ENCODE measurements around the gene PANK4. TPM values are rescaled to one million over a fixed set of nuclear protein-coding genes. Genes with fewer than 3 reads are reported as not detected.

The PANK4 gene
- total and polyA plus RNA-seq, 10 of the 15 experiments (the other 5 are each of a cell fraction or from before 2014, with no cell fraction given) = 0.35 to 38.0 (median 18.6) TPM

DNA sequence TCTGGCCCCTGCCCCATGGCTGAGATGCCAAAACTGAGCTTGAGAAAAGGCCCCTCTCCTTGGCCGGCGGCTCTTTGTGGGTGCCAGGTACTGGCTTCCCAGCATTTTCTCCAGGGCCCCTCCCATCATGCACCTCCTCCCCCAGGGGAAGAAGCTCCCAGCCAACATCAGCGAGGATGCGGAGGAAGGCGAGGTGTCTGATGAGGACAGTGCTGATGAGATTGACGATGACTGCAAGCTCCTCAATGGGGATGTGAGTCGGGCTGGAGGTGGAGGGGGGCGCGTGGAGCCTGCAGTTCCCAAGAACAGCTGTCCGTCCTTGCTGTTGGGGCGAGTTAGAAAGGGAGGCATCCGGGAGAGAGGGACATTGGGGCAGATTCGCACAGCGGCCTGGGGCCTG is 36.8 kb downstream of the PANK4 start:
- intact Hi-C loops (cut with micrococcal nuclease; ENCODE audit: unreplicated experiment) (no loop called here), in situ Hi-C loops (cut with MboI) (no loop called here)
- POLR2A ChIA-PET = no interaction called here
- Histone ChIP-seq H3K4me3 (no peak overlapping the region), H3K4me2 (ENCODE audit: control insufficient read depth, insufficient read depth) (no peak overlapping the region), H3K27me3 (replicated peaks in 1 of 2; ENCODE audit: control insufficient read depth in 2 of 2, insufficient read depth in 2 of 2, low read length in 1 of 2) (no peaks in the 10 kb centered on the region), H3K9ac (ENCODE audit: control insufficient read depth, insufficient read depth, low read length) (no peak overlapping the region), H3K27ac (ENCODE audit: control insufficient read depth, insufficient read depth) (no peak overlapping the region), H3K36me3 (ENCODE audit: control insufficient read depth in 2 of 2, insufficient read depth in 2 of 2, low read length in 1 of 2) (no peaks in the 10 kb centered on the region), H3K79me2 (ENCODE audit: control insufficient read depth, insufficient read depth, low read length) (no peaks in the 10 kb centered on the region), H3K4me1 (ENCODE audit: control insufficient read depth, insufficient read depth, low read length) (no peaks in the 10 kb centered on the region), H3K9me3 (replicated peaks; ENCODE audit: control insufficient read depth, insufficient read depth, low read length) (peaks cover 4% of the 10 kb centered on the region; the same call in 1 of the 3 replicates), H4K20me1 (ENCODE audit: control insufficient read depth, insufficient read depth) (no peaks in the 10 kb centered on the region), H2AFZ (ENCODE audit: control insufficient read depth, low read depth, low read length) (no peak overlapping the region)
- ATAC-seq = no peak
- CTCF ChIA-PET = no interaction called here
- no TSS peak for BruUV-seq (replicated peaks)
- no peak for FAIRE-seq
- RAD21 ChIA-PET (ENCODE audit: unreplicated experiment) = no interaction called here
- SMC1A ChIA-PET (ENCODE audit: uncharacterized antibody, unreplicated experiment) = interaction anchor here (0.8 kb wide), 1 partner anchor 34 kb away, joined by 3 read pairs; no protein-coding TSS in a partner anchor
- no peak for TF ChIP-seq FOXM1 (IDR thresholded peaks at IDR 0.05; ENCODE audit: low read depth, low read length)
- DNase-seq (ENCODE audit: low read depth, low spot score) = no peak
- WGBS (ENCODE audit: insufficient coverage, insufficient replicate concordance, low lambda C conversion rate, missing lambda C conversion rate) = 33% methylated on average over 14 of the region's 14 CpGs

DNA sequence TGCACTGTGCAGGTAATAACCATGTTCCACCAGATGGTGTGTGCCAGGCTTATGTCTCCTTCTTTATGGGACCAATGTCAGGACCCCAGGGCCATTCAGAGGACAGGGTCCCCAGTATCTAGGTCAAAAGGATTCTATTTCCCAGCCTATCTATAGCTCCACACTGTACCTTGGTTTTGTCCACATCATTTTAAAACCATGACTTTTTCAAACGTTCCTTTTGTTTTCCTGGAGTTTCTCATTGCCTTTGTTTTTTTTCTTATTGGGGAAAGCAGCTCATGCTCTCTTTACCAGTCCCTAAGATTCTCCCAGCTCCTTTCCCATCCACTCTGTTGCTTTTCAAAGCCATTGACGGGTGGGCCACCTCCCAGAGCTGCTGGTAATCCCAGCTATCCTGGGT is 37.7 kb downstream of the PANK4 start:
- no peak overlapping the region for H3K4me2 ChIP-seq (ENCODE audit: control insufficient read depth, insufficient read depth)
- SMC1A ChIA-PET (ENCODE audit: uncharacterized antibody, unreplicated experiment) = no interaction called here
- no TSS peak for BruUV-seq (replicated peaks)
- H3K4me3 ChIP-seq = no peak overlapping the region
- 0% methylated on average over 2 of the region's 2 CpGs for WGBS (ENCODE audit: insufficient coverage, insufficient replicate concordance, low lambda C conversion rate, missing lambda C conversion rate)
- no peaks in the 10 kb centered on the region for H3K79me2 ChIP-seq (ENCODE audit: control insufficient read depth, insufficient read depth, low read length)
- intact Hi-C loops (cut with micrococcal nuclease; ENCODE audit: unreplicated experiment) = no loop called here
- in situ Hi-C loops (cut with MboI) = no loop called here
- H3K27ac ChIP-seq (ENCODE audit: control insufficient read depth, insufficient read depth) = no peak overlapping the region
- RAD21 ChIA-PET (ENCODE audit: unreplicated experiment) = no interaction called here
- no peaks in the 10 kb centered on the region for H4K20me1 ChIP-seq (ENCODE audit: control insufficient read depth, insufficient read depth)
- no peaks in the 10 kb centered on the region for H3K4me1 ChIP-seq (ENCODE audit: control insufficient read depth, insufficient read depth, low read length)
- no peak overlapping the region for H3K9ac ChIP-seq (ENCODE audit: control insufficient read depth, insufficient read depth, low read length)
- POLR2A ChIA-PET = interaction anchor here (0.6 kb wide), 1 partner anchor 11 kb away, joined by 8 read pairs; no protein-coding TSS in a partner anchor
- H2AFZ ChIP-seq (ENCODE audit: control insufficient read depth, low read depth, low read length) = no peak overlapping the region
- DNase-seq (ENCODE audit: low read depth, low spot score) (no peak), ATAC-seq (no peak), FAIRE-seq (no peak)
- CTCF ChIA-PET = interaction anchor here (1.5 kb wide), 1 partner anchor 35 kb away, joined by 5 read pairs; no protein-coding TSS in a partner anchor
- no peaks in the 10 kb centered on the region for H3K27me3 ChIP-seq (replicated peaks in 1 of 2; ENCODE audit: control insufficient read depth in 2 of 2, insufficient read depth in 2 of 2, low read length in 1 of 2)
- peaks cover 4% of the 10 kb centered on the region; the same call in 1 of the 3 replicates for H3K9me3 ChIP-seq (replicated peaks; ENCODE audit: control insufficient read depth, insufficient read depth, low read length)
- H3K36me3 ChIP-seq (ENCODE audit: control insufficient read depth in 2 of 2, insufficient read depth in 2 of 2, low read length in 1 of 2) = no peaks in the 10 kb centered on the region
- TF ChIP-seq BCL11A (IDR thresholded peaks at IDR 0.05; ENCODE audit: low read depth, low read length) (no peak), NFIC (IDR thresholded peaks at IDR 0.05; ENCODE audit: low read depth, low read length) (no peak), HCFC1 (IDR thresholded peaks at IDR 0.05; ENCODE audit: low read length) (no peak), SIN3A (IDR thresholded peaks at IDR 0.05; ENCODE audit: low read depth, low read length) (no peak), NR2C1 (IDR thresholded peaks at IDR 0.05) (no peak), POLR2AphosphoS2 (IDR thresholded peaks at IDR 0.05; ENCODE audit: low read depth, low read length) (no peak), FOXM1 (IDR thresholded peaks at IDR 0.05; ENCODE audit: low read depth, low read length) (no peak), CREM (IDR thresholded peaks at IDR 0.05; ENCODE audit: low read depth) (no peak), LARP7 (IDR thresholded peaks at IDR 0.05) (no peak), ZZZ3 (IDR thresholded peaks at IDR 0.05; ENCODE audit: control insufficient read depth, insufficient read length, low read depth) (no peak)
- TF ChIP-seq, protein P1, sequence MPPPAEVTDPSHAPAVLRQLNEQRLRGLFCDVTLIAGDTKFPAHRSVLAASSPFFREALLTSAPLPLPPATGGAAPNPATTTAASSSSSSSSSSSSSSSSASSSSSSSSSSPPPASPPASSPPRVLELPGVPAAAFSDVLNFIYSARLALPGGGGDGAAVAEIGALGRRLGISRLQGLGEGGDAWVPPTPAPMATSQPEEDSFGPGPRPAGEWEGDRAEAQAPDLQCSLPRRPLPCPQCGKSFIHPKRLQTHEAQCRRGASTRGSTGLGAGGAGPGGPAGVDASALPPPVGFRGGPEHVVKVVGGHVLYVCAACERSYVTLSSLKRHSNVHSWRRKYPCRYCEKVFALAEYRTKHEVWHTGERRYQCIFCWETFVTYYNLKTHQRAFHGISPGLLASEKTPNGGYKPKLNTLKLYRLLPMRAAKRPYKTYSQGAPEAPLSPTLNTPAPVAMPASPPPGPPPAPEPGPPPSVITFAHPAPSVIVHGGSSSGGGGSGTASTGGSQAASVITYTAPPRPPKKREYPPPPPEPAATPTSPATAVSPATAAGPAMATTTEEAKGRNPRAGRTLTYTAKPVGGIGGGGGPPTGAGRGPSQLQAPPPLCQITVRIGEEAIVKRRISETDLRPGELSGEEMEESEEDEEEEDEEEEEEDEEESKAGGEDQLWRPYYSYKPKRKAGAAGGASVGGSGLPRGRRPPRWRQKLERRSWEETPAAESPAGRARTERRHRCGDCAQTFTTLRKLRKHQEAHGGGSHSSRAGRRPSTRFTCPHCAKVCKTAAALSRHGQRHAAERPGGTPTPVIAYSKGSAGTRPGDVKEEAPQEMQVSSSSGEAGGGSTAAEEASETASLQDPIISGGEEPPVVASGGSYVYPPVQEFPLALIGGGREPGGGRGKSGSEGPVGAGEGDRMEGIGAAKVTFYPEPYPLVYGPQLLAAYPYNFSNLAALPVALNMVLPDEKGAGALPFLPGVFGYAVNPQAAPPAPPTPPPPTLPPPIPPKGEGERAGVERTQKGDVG (CRISPR knock-in tag; IDR thresholded peaks at IDR 0.05) = no peak
- TF ChIP-seq, protein P2, sequence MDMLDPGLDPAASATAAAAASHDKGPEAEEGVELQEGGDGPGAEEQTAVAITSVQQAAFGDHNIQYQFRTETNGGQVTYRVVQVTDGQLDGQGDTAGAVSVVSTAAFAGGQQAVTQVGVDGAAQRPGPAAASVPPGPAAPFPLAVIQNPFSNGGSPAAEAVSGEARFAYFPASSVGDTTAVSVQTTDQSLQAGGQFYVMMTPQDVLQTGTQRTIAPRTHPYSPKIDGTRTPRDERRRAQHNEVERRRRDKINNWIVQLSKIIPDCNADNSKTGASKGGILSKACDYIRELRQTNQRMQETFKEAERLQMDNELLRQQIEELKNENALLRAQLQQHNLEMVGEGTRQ (IDR thresholded peaks at IDR 0.05; ENCODE audit: borderline replicate concordance, low read depth, low read length) = no peak

Data from GM12878 (cell line).